ENCODE data around the gene ALK. TPM values are rescaled to one million over a fixed set of nuclear protein-coding genes. Genes with fewer than 3 reads are reported as not detected.

ALK gene
- polyA plus RNA-seq, 1 of the 3 experiments (the other 2 are of a cell fraction), result 0.30 TPM

DNA sequence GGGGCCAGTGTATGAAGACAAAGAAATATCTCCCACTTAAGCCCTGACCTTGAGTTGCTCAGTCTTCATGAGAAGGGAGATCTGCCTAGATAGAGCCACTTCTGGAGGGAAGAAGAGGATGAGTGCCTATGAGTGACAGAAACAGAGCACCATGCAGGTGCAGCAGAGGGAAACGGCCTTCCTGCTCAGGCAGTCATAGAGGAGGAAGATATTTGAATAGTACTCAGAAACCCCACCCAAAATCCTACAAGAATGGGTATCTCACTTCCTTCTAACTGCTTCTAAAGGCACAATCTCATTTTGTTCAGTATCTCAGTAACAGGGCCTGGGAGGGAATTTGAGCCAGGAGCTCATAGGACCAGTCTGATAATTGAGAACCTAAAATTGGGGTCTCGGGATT lies 339.3 kb downstream of the ALK start:
- no peak for DNase-seq
- H3K79me2 ChIP-seq (ENCODE audit: insufficient read depth), result no peaks in the 10 kb centered on the region
- no peak overlapping the region for H3K4me2 ChIP-seq
- ChIA-PET POLR2A (interaction anchor here (0.6 to 5.6 kb wide), 3 partner anchors 22 to 339 kb away, joined by 5 to 49 read pairs (median 9); partner anchors contain the start of gene ALK), CTCF (interaction anchor here (1.6 kb wide), 1 partner anchor 76 kb away, joined by 4 read pairs; no protein-coding TSS in a partner anchor)
- no peaks in the 10 kb centered on the region for H3K9me2 ChIP-seq
- peak overlapping the region in 1 of 2 experiments; percentile 100; a peak in 2 of 4 replicates for H3K27ac ChIP-seq (ENCODE audit: low read depth in 2 of 2, low read length in 1 of 2)
- no peak for TF ChIP-seq SIN3A (IDR thresholded peaks at IDR 0.05; ENCODE audit: borderline replicate concordance, low read depth, low read length)
- no peak for TF ChIP-seq ELF1 (IDR thresholded peaks at IDR 0.05)
- no peak for TF ChIP-seq JUND (IDR thresholded peaks at IDR 0.05)
- TF ChIP-seq EZH2phosphoT487 (IDR thresholded peaks at IDR 0.05; ENCODE audit: borderline replicate concordance, low read depth), result no peak
- no peak for TF ChIP-seq TEAD4 (IDR thresholded peaks at IDR 0.05; ENCODE audit: borderline replicate concordance, insufficient read depth)
- TF ChIP-seq, protein P1, sequence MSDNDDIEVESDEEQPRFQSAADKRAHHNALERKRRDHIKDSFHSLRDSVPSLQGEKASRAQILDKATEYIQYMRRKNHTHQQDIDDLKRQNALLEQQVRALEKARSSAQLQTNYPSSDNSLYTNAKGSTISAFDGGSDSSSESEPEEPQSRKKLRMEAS (IDR thresholded peaks at IDR 0.05; ENCODE audit: low read depth), result no peak
- TF ChIP-seq RFX5 (IDR thresholded peaks at IDR 0.05; ENCODE audit: low read length), result no peak
- no peak for TF ChIP-seq SMC3 (IDR thresholded peaks at IDR 0.05; ENCODE audit: low read depth, low read length)
- no peak for TF ChIP-seq EP300 (IDR thresholded peaks at IDR 0.05; ENCODE audit: borderline replicate concordance in 1 of 2, low read depth in 1 of 2, low read length in 1 of 2)
- no peak for TF ChIP-seq GATA2 (CRISPR knock-in tag; IDR thresholded peaks at IDR 0.05)
- no peak for TF ChIP-seq TCF12 (IDR thresholded peaks at IDR 0.05)
- no peak for TF ChIP-seq POLR2AphosphoS5 (IDR thresholded peaks at IDR 0.05; ENCODE audit: low read depth, low read length)
- no peak for TF ChIP-seq TAF1 (IDR thresholded peaks at IDR 0.05; ENCODE audit: borderline replicate concordance, low read depth, low read length)
- TF ChIP-seq, protein P2, sequence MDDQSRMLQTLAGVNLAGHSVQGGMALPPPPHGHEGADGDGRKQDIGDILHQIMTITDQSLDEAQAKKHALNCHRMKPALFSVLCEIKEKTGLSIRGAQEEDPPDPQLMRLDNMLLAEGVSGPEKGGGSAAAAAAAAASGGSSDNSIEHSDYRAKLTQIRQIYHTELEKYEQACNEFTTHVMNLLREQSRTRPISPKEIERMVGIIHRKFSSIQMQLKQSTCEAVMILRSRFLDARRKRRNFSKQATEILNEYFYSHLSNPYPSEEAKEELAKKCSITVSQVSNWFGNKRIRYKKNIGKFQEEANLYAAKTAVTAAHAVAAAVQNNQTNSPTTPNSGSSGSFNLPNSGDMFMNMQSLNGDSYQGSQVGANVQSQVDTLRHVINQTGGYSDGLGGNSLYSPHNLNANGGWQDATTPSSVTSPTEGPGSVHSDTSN (IDR thresholded peaks at IDR 0.05), result no peak
- no peak for TF ChIP-seq RXRA (IDR thresholded peaks at IDR 0.05; ENCODE audit: borderline replicate concordance, low read depth)
- no peak for TF ChIP-seq RCOR1 (IDR thresholded peaks at IDR 0.05; ENCODE audit: low read length)
- TF ChIP-seq FOXM1 (IDR thresholded peaks at IDR 0.05; ENCODE audit: low read depth), result no peak
- TF ChIP-seq, protein P3, sequence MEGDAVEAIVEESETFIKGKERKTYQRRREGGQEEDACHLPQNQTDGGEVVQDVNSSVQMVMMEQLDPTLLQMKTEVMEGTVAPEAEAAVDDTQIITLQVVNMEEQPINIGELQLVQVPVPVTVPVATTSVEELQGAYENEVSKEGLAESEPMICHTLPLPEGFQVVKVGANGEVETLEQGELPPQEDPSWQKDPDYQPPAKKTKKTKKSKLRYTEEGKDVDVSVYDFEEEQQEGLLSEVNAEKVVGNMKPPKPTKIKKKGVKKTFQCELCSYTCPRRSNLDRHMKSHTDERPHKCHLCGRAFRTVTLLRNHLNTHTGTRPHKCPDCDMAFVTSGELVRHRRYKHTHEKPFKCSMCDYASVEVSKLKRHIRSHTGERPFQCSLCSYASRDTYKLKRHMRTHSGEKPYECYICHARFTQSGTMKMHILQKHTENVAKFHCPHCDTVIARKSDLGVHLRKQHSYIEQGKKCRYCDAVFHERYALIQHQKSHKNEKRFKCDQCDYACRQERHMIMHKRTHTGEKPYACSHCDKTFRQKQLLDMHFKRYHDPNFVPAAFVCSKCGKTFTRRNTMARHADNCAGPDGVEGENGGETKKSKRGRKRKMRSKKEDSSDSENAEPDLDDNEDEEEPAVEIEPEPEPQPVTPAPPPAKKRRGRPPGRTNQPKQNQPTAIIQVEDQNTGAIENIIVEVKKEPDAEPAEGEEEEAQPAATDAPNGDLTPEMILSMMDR (IDR thresholded peaks at IDR 0.05), result no peak
- no peaks in the 10 kb centered on the region for H4K20me1 ChIP-seq (ENCODE audit: insufficient read depth)
- H3F3A ChIP-seq (replicated peaks; ENCODE audit: insufficient read depth), result no peaks in the 10 kb centered on the region
- WGBS (ENCODE audit: low lambda C conversion rate), result 24% methylated on average over 2 of the region's 2 CpGs
- no peak overlapping the region for H3K9ac ChIP-seq
- no peak overlapping the region for H3K4me3 ChIP-seq (ENCODE audit: low read depth in 2 of 2, low read length in 1 of 2)
- peaks cover 17% of the 10 kb centered on the region; the same call in 1 of the 2 replicates for H3K27me3 ChIP-seq (ENCODE audit: insufficient read depth)
- no peak overlapping the region for H2AFZ ChIP-seq (ENCODE audit: low read depth)
- H3K9me3 ChIP-seq, result no peaks in the 10 kb centered on the region
- H3K36me3 ChIP-seq (replicated peaks in 1 of 2; ENCODE audit: control insufficient read depth in 1 of 2, insufficient read depth in 2 of 2, low read length in 1 of 2), result no peaks in the 10 kb centered on the region
- peaks cover 9 to 87% of the 10 kb centered on the region in 2 experiments; a peak in 2 of 4 replicates for H3K4me1 ChIP-seq (ENCODE audit: control insufficient read depth in 1 of 2, insufficient read depth in 2 of 2, low read depth in 1 of 2, low read length in 1 of 2)
